ENCODE measurements around the gene BSPRY. TPM values are rescaled to one million over a fixed set of nuclear protein-coding genes. Genes with fewer than 3 reads are reported as not detected.

The BSPRY gene
- 0.64 TPM in 1 of 2 replicates, not detected in the other for total RNA-seq (2014; rRNA removed; shearing (Covaris generic))

GRCh38 chr9:113349445-113350094 lies at the start of gene BSPRY:
TSS of gene BSPRY (plus strand) at chr9:113349541. CDS start at chr9:113349580, 39 bp downstream.
- DNase-seq (ENCODE audit: low spot score): no peak

GRCh38 chr9:113299800-113300292 lies 49.5 kb upstream of the BSPRY start:
- DNase-seq (ENCODE audit: low spot score): no peak
- in situ Hi-C loops (cut with HindIII; ENCODE audit: low sequenced_read_pairs): no loop called here

More at GRCh38 chr9:113349445-113350094, at the start of gene BSPRY:
- in situ Hi-C loops (cut with HindIII; ENCODE audit: low sequenced_read_pairs): loop anchor here (5.0 kb wide), 1 partner anchor 78 kb away; no protein-coding TSS in a partner anchor

GRCh38 chr9:113301548-113301947 lies 47.8 kb upstream of the BSPRY start:
- in situ Hi-C loops (cut with HindIII; ENCODE audit: low sequenced_read_pairs): no loop called here
- DNase-seq (ENCODE audit: low spot score): no peak

- in situ Hi-C loops (cut with HindIII; ENCODE audit: low sequenced_read_pairs): no loop called here
- no peak for DNase-seq (ENCODE audit: low spot score)
Measured at GRCh38 chr9:113302792-113303418, 46.4 kb upstream of the BSPRY start, which contains the start of gene RNF183. TSS of gene RNF183 (minus strand) at chr9:113303376. CDS start at chr9:113298184, 5,192 bp downstream.

- in situ Hi-C loops (cut with HindIII; ENCODE audit: low sequenced_read_pairs): no loop called here
- DNase-seq (ENCODE audit: low spot score): no peak
Measured at GRCh38 chr9:113306566-113306965, 42.8 kb upstream of the BSPRY start.

GRCh38 chr9:113307396-113307975 lies 41.9 kb upstream of the BSPRY start:
- in situ Hi-C loops (cut with HindIII; ENCODE audit: low sequenced_read_pairs): no loop called here
- no peak for DNase-seq (ENCODE audit: low spot score)

- in situ Hi-C loops (cut with HindIII; ENCODE audit: low sequenced_read_pairs): no loop called here
- peak; percentile 26 for DNase-seq (ENCODE audit: low spot score)
Measured at GRCh38 chr9:113309204-113309813, 40.0 kb upstream of the BSPRY start.

- DNase-seq (ENCODE audit: low spot score): no peak
- in situ Hi-C loops (cut with HindIII; ENCODE audit: low sequenced_read_pairs): no loop called here
Measured at GRCh38 chr9:113310538-113310937, 38.8 kb upstream of the BSPRY start.

- in situ Hi-C loops (cut with HindIII; ENCODE audit: low sequenced_read_pairs): no loop called here
- DNase-seq (ENCODE audit: low spot score): no peak
Measured at GRCh38 chr9:113311961-113312360, 37.4 kb upstream of the BSPRY start.

- no peak for DNase-seq (ENCODE audit: low spot score)
- in situ Hi-C loops (cut with HindIII; ENCODE audit: low sequenced_read_pairs): no loop called here
Measured at GRCh38 chr9:113313261-113313660, 36.1 kb upstream of the BSPRY start.

GRCh38 chr9:113315231-113315630 lies 34.1 kb upstream of the BSPRY start:
- DNase-seq (ENCODE audit: low spot score): no peak
- in situ Hi-C loops (cut with HindIII; ENCODE audit: low sequenced_read_pairs): no loop called here

GRCh38 chr9:113316030-113316429 lies 33.3 kb upstream of the BSPRY start:
- in situ Hi-C loops (cut with HindIII; ENCODE audit: low sequenced_read_pairs): no loop called here
- DNase-seq (ENCODE audit: low spot score): no peak

GRCh38 chr9:113317777-113318176 lies 31.6 kb upstream of the BSPRY start:
- in situ Hi-C loops (cut with HindIII; ENCODE audit: low sequenced_read_pairs): no loop called here
- DNase-seq (ENCODE audit: low spot score): no peak

- no peak for DNase-seq (ENCODE audit: low spot score)
- in situ Hi-C loops (cut with HindIII; ENCODE audit: low sequenced_read_pairs): no loop called here
Measured at GRCh38 chr9:113319054-113319453, 30.3 kb upstream of the BSPRY start.

GRCh38 chr9:113320051-113320450 lies 29.3 kb upstream of the BSPRY start:
- DNase-seq (ENCODE audit: low spot score): no peak
- in situ Hi-C loops (cut with HindIII; ENCODE audit: low sequenced_read_pairs): no loop called here

- in situ Hi-C loops (cut with HindIII; ENCODE audit: low sequenced_read_pairs): no loop called here
- DNase-seq (ENCODE audit: low spot score): no peak
Measured at GRCh38 chr9:113322671-113323070, 26.7 kb upstream of the BSPRY start.

- in situ Hi-C loops (cut with HindIII; ENCODE audit: low sequenced_read_pairs): no loop called here
- no peak for DNase-seq (ENCODE audit: low spot score)
Measured at GRCh38 chr9:113326230-113326629, 23.1 kb upstream of the BSPRY start.

GRCh38 chr9:113328045-113328782 lies 21.1 kb upstream of the BSPRY start:
- no peak for DNase-seq (ENCODE audit: low spot score)
- in situ Hi-C loops (cut with HindIII; ENCODE audit: low sequenced_read_pairs): no loop called here

GRCh38 chr9:113331780-113332179 lies 17.6 kb upstream of the BSPRY start:
- DNase-seq (ENCODE audit: low spot score): no peak
- in situ Hi-C loops (cut with HindIII; ENCODE audit: low sequenced_read_pairs): no loop called here

Data from G401 (cell line).